Measurements from ENCODE around the gene FIGNL2.

FIGNL2 gene

DNA sequence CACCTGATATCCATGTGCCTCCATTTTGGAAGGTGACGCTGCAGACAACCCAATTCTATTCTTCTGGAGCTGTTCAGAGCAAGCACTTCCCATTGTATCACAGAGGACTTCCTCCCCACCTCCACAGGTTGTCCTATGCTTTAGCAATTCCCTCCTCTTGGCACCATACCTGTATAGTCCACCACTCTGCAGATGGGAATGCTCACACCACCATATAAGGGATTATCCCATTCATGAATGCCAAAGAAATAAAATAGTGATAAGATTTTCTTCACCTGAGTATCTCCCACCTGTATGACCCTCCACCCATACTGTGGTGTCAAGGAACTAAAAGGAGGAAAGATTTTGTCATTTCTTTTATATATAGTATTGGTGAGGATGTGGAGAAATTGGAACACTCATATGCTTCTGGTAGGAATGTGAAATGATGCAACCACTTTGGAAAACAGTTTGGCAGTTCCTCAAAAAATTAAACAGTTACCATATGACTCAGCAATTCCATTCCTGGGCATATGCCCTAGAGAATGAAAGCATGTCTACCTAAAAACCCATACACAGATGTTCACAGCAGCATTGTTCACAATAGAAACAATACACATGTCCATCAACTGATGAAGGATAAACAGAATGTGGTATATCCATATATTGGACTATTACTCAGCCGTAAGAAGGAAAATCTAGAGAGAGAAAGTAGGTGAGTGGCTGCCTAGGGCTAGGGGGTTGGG is 75.2 kb downstream of the FIGNL2 start:
- DNase-seq (ENCODE audit: low read depth in 2 of 2), result no peak

DNA sequence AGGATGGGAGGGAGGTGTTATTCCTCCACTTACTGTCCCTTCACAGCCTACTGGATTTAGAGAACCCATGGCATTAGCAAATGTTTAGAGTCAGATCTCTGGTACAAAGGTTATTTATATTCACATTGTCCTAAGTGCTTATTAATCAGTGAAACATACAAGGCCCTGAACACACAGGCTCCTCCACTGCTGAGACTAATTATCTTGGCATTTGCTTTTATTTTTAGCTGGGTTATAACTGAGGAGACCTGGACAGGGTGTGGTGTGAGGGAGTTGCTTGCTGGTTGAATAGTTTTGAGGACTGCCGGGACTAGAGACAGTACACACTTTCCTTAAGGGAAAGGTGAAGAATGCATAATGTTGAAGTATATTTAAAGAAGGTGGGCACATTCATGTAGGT is 77.5 kb downstream of the FIGNL2 start:
- no peak for DNase-seq (ENCODE audit: low read depth in 2 of 2)

Measured in stimulated activated CD8-positive, alpha-beta memory T cell treated with anti-CD3 and anti-CD28 coated beads, Interleukin-15, amount 100 ng/mL, for 48 hours (primary cell).